IMR-90 (cell line): ENCODE results near the gene CLDN11.

Source experiments
- BHLHE40 ChIP-seq: fragments of 150-350 bp; IDR thresholded peaks from 2 replicates; pipeline ENCODE4 v1.6.1; 2016; ENCODE audit warnings: mild to moderate bottlenecking, low read depth, low read length
- CEBPB ChIP-seq: IDR thresholded peaks from 2 replicates; pipeline ENCODE4 v1.6.1; 2012; ENCODE audit warnings: low read depth, low read length, improper control_type of control experiment
- CHD1 ChIP-seq: IDR thresholded peaks from 2 replicates; pipeline ENCODE4 v1.6.1; 2012; ENCODE audit warnings: low read depth, low read length, improper control_type of control experiment
- CTCF ChIP-seq: conservative IDR thresholded peaks from 2 replicates; pipeline ENCODE4 v1.5.1; 2012; ENCODE audit warnings: mild to moderate bottlenecking, low read depth, low read length, improper control_type of control experiment
- ELK1 ChIP-seq: fragments of 150-350 bp; IDR thresholded peaks from 2 replicates; pipeline ENCODE4 v1.6.1; 2016; ENCODE audit warnings: low read depth, mild to moderate bottlenecking, low read length, moderate library complexity, borderline replicate concordance
- FOS ChIP-seq: fragments of 150-350 bp; IDR thresholded peaks from 2 replicates; pipeline ENCODE4 v1.6.1; 2016; ENCODE audit warnings: low read depth, low read length
- MAZ ChIP-seq: IDR thresholded peaks from 2 replicates; pipeline ENCODE4 v1.6.1; 2012; ENCODE audit warnings: low read depth, mild to moderate bottlenecking, low read length, improper control_type of control experiment, moderate library complexity, borderline replicate concordance
- MXI1 ChIP-seq: IDR thresholded peaks from 2 replicates; pipeline ENCODE4 v1.6.1; 2012; ENCODE audit warnings: low read depth, mild to moderate bottlenecking, low read length, moderate library complexity, borderline replicate concordance
- NFE2L2 ChIP-seq: fragments of 150-350 bp; IDR thresholded peaks from 2 replicates; pipeline ENCODE4 v1.6.1; 2016; ENCODE audit warnings: low read depth, mild to moderate bottlenecking, low read length
- POLR2A ChIP-seq: IDR thresholded peaks from 2 replicates; pipeline ENCODE4 v1.6.1; 2012; ENCODE audit warnings: mild to moderate bottlenecking, low read depth, low read length
- RCOR1 ChIP-seq: IDR thresholded peaks from 2 replicates; pipeline ENCODE4 v1.6.1; 2012; ENCODE audit warnings: mild to moderate bottlenecking, low read length, improper control_type of control experiment; ENCODE audit not compliant: insufficient replicate concordance
- USF2 ChIP-seq: fragments of 150-350 bp; IDR thresholded peaks from 2 replicates; pipeline ENCODE4 v1.6.1; 2017; ENCODE audit warnings: mild to moderate bottlenecking, antibody characterized with exemption, low read length, low read depth

GRCh38 chr3:170437176-170437575 is 18.5 kb downstream of the CLDN11 start:
- TF ChIP-seq POLR2A (no peak; the same call in 1 of the 2 replicates), CHD1 (no peak), MAZ (no peak), CTCF (no peak), CEBPB (no peak), ELK1 (no peak), BHLHE40 (no peak), RCOR1 (no peak), USF2 (no peak), MXI1 (no peak), FOS (no peak), NFE2L2 (no peak)
